GM12872 (cell line): Measurements from ENCODE around the gene ST8SIA1.

Source experiments
- CTCF ChIP-seq: IDR thresholded peaks from 3 replicates; pipeline ENCODE4 v1.5.1; 2011; ENCODE audit warnings: low read depth, mild to moderate bottlenecking, low read length, moderate library complexity; ENCODE audit not compliant: insufficient read depth

The ST8SIA1 gene

GRCh38 chr12:22322091-22322490, 12.4 kb downstream of the ST8SIA1 start:
- TF ChIP-seq CTCF: no peak

DNA sequence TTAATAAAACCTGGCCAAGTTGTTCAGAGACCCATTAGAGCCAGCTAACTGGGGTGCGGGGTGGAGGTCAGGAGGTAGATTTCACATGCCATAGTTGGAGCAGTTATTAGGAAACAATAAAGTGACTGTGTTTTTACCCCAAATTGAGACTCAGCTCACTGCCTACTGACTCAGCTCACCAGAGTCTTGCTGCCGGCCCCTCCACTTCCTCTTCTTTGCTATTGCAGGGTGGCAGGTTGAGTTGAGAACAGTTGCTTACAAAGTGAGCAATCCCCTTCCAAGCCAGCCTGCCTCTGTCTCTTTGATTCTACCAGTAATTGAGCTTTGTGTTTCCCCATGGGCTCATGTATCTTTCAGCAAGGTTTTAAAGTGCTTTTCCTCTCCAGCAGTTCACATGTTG, 12.9 kb downstream of the ST8SIA1 start:
- TF ChIP-seq CTCF: no peak

DNA sequence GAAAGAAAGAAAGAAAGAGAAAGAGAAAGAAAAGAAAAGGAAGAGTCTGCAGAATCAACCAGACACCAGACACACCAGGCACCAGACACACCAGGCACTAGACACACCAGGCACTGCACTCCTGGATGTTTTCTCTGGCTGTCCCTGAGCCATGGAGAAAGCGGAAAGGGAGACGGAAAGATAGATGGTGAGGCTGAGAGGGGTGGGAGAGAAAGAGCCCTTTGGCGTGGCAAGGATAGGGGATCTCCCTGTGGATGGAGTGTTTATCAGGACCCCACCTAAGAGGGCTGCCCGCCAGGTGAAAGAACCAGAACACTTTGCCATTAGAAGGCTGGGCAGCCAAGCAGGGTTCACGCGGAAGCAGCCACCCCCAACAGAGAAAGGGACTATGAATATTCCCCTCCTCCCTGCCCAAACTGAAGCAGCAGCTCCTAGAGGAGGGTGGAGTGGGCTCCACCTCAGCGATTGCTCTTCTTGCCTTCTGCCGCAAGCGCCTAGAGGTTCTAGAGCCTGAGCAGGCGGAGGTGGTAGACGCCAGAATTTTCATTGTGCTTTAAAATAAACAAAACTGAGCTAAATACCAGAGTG, 13.4 kb downstream of the ST8SIA1 start:
- no peak for TF ChIP-seq CTCF

DNA sequence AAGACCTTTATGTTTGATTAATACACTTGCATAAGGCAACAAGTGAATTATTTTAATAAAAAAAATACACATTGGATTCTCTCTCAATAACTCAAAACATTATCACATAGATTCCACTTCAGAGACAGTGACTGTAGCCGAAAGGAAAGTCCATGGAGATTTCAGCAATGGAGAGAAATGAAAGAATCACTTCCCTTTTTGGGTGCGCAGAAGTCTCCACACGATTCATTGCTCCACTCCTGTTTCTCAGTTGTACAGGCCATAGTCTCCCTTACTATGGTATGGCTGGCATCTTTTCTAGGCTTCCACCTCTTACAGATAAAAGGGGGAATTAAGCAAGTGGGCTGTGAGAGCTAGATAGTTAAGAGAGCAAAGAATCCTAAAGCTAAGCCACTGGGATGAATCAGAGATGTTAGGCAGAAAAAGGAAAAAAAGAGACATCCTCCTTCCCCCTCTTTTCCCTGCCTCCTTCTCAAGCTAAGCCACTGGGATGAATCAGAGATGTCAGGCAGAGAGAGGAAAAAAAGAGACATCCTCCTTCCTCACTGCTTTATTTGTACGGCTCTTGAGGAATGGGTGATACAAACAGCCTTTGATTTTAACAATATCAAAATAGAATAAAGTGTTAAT, 16.3 kb downstream of the ST8SIA1 start:
- no peak for TF ChIP-seq CTCF

DNA sequence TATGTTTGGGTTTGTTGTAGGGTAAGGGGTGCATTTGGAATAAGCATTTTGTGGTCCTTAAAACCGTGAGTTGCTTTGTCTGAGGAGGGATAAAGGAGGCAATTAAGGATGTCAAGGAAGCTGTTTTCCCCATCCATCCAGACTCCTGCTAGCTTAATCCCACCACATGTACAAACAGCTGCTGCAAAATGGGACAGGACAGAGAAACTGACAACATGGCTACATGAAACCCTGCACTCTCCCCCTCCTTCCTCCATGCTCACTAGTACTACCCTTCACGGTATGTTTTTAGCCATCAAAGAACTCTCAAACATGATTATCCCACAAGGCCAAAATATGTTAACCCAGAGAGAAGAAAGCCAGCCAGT, 20.6 kb downstream of the ST8SIA1 start:
- TF ChIP-seq CTCF: no peak

- no peak for TF ChIP-seq CTCF
Measured at GRCh38 chr12:22313286-22313962, 21.1 kb downstream of the ST8SIA1 start.

DNA sequence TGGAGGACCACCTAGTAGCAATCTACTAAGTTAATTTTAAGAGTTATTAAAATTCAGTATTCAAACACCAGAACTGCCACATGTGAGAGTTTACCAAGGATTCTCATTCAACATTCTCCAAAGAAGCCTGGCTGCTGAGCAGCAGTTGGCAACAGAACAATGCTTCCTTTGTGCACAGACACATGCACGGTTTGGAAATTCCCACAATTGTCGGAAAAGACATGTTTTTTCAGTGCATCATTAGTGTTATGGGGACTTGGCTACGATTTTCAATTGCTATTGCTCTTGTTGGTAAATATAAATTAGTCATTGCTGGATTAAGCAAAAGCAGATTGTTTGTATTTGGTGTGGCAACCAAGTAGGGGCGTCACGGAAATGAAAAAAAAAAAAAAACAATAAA, 22.2 kb downstream of the ST8SIA1 start:
- TF ChIP-seq CTCF: no peak
